Measurements from ENCODE around the gene ADCY3. TPM values are rescaled to one million over a fixed set of nuclear protein-coding genes. Genes with fewer than 3 reads are reported as not detected.

ADCY3 gene
- total RNA-seq, 1 experiment from 2014 or later = 71.1 TPM

GRCh38 chr2:24838541-24838940 is 81.5 kb downstream of the ADCY3 start:
- H3K79me2 ChIP-seq (ENCODE audit: insufficient read depth, low read length) = no peaks in the 10 kb centered on the region
- no peak overlapping the region for H3K27ac ChIP-seq (ENCODE audit: low read depth, low read length)
- H3K9me3 ChIP-seq (ENCODE audit: control insufficient read depth in 1 of 2, insufficient read depth in 1 of 2, low read depth in 1 of 2, low read length in 2 of 2) = no peaks in the 10 kb centered on the region
- BruUV-seq (replicated peaks) = no TSS peak
- DNase-seq (ENCODE audit: low read depth, low spot score) (no peak), ATAC-seq (no peak)
- ChIA-PET CTCF (interaction anchor here (0.7 kb wide), 1 partner anchor 11 kb away, joined by 3 read pairs; no protein-coding TSS in a partner anchor), RAD21 (ENCODE audit: low non-redundant PET in 1 of 2, low total read pairs in 2 of 2, uncharacterized antibody in 2 of 2, unreplicated experiment in 2 of 2) (no interaction called here), POLR2A (no interaction called here)
- no peak overlapping the region for H3K4me3 ChIP-seq (replicated peaks in 1 of 2; ENCODE audit: low read depth in 1 of 2, low read length in 2 of 2)
- H2AFZ ChIP-seq (ENCODE audit: low read depth, low read length, poor library complexity, severe bottlenecking) = no peak overlapping the region
- H3K36me3 ChIP-seq (ENCODE audit: control insufficient read depth in 1 of 2, insufficient read depth in 2 of 2, low read length in 2 of 2) = peaks cover 0 to 19% of the 10 kb centered on the region in 2 experiments; a peak in 3 of 4 replicates
- TF ChIP-seq MAX (IDR thresholded peaks at IDR 0.05) = no peak
- TF ChIP-seq RAD21 (IDR thresholded peaks at IDR 0.05; ENCODE audit: low read depth) = no peak
- TF ChIP-seq CTCF (IDR thresholded peaks at IDR 0.05 in 2 of 3, conservative IDR thresholded peaks at IDR 0.05 in 1 of 3; ENCODE audit: borderline replicate concordance in 1 of 3, insufficient read depth in 1 of 3, low read depth in 2 of 3, low read length in 2 of 3) = no peak
- TF ChIP-seq CBX3 (IDR thresholded peaks at IDR 0.05; ENCODE audit: low read depth) = no peak
- no peak for TF ChIP-seq EGR1 (IDR thresholded peaks at IDR 0.05; ENCODE audit: low read depth)
- TF ChIP-seq POLR2A (IDR thresholded peaks at IDR 0.05; ENCODE audit: borderline replicate concordance, extremely low read depth, insufficient read depth, insufficient read length) = no peak
- no peak overlapping the region for H3K4me2 ChIP-seq (ENCODE audit: low read length)
- no peak overlapping the region for H3K9ac ChIP-seq (ENCODE audit: low read length)
- H3K27me3 ChIP-seq (ENCODE audit: insufficient read depth, low read length) = no peaks in the 10 kb centered on the region
- H3K9me2 ChIP-seq (ENCODE audit: insufficient read depth) = no peaks in the 10 kb centered on the region
- intact Hi-C loops (cut with micrococcal nuclease) = no loop called here
- H4K20me1 ChIP-seq (ENCODE audit: insufficient read depth) = no peaks in the 10 kb centered on the region
- H3K4me1 ChIP-seq (ENCODE audit: control insufficient read depth in 1 of 2, insufficient read depth in 2 of 2, low read length in 2 of 2) = peaks cover 0 to 17% of the 10 kb centered on the region in 2 experiments; a peak in 2 of 4 replicates

GRCh38 chr2:24837996-24838513 is 82.0 kb downstream of the ADCY3 start:
- H3K4me3 ChIP-seq (replicated peaks in 1 of 2; ENCODE audit: low read depth in 1 of 2, low read length in 2 of 2) = no peak overlapping the region
- peaks cover 0 to 17% of the 10 kb centered on the region in 2 experiments; a peak in 2 of 4 replicates for H3K4me1 ChIP-seq (ENCODE audit: control insufficient read depth in 1 of 2, insufficient read depth in 2 of 2, low read length in 2 of 2)
- H3K36me3 ChIP-seq (ENCODE audit: control insufficient read depth in 1 of 2, insufficient read depth in 2 of 2, low read length in 2 of 2) = peaks cover 0 to 19% of the 10 kb centered on the region in 2 experiments; a peak in 3 of 4 replicates
- POLR2A ChIA-PET = no interaction called here
- no TSS peak for BruUV-seq (replicated peaks)
- CTCF ChIA-PET = no interaction called here
- intact Hi-C loops (cut with micrococcal nuclease) = no loop called here
- H3K9ac ChIP-seq (ENCODE audit: low read length) = no peak overlapping the region
- no peaks in the 10 kb centered on the region for H3K79me2 ChIP-seq (ENCODE audit: insufficient read depth, low read length)
- H3K27me3 ChIP-seq (ENCODE audit: insufficient read depth, low read length) = no peaks in the 10 kb centered on the region
- ATAC-seq = no peak
- no peaks in the 10 kb centered on the region for H3K9me3 ChIP-seq (ENCODE audit: control insufficient read depth in 1 of 2, insufficient read depth in 1 of 2, low read depth in 1 of 2, low read length in 2 of 2)
- H3K4me2 ChIP-seq (ENCODE audit: low read length) = no peak overlapping the region
- no peaks in the 10 kb centered on the region for H3K9me2 ChIP-seq (ENCODE audit: insufficient read depth)
- RAD21 ChIA-PET (ENCODE audit: low non-redundant PET in 1 of 2, low total read pairs in 2 of 2, uncharacterized antibody in 2 of 2, unreplicated experiment in 2 of 2) = no interaction called here
- no peaks in the 10 kb centered on the region for H4K20me1 ChIP-seq (ENCODE audit: insufficient read depth)
- no peak overlapping the region for H2AFZ ChIP-seq (ENCODE audit: low read depth, low read length, poor library complexity, severe bottlenecking)
- no peak for DNase-seq (ENCODE audit: low read depth, low spot score)
- H3K27ac ChIP-seq (ENCODE audit: low read depth, low read length) = no peak overlapping the region
- TF ChIP-seq CBX3 (IDR thresholded peaks at IDR 0.05; ENCODE audit: low read depth) = no peak
- no peak for TF ChIP-seq JUND (IDR thresholded peaks at IDR 0.05)
- TF ChIP-seq EZH2 (IDR thresholded peaks at IDR 0.05) = no peak
- no peak for TF ChIP-seq ZBTB33 (IDR thresholded peaks at IDR 0.05; ENCODE audit: extremely low read depth, insufficient replicate concordance, low read length)
- TF ChIP-seq FOSL1 (IDR thresholded peaks at IDR 0.05; ENCODE audit: low read depth) = no peak
- TF ChIP-seq REST (IDR thresholded peaks at IDR 0.05; ENCODE audit: low read depth) = no peak
- TF ChIP-seq ZFX (IDR thresholded peaks at IDR 0.05) = no peak
- no peak for TF ChIP-seq RAD21 (IDR thresholded peaks at IDR 0.05; ENCODE audit: low read depth)
- no peak for TF ChIP-seq POLR2A (IDR thresholded peaks at IDR 0.05; ENCODE audit: borderline replicate concordance, extremely low read depth, insufficient read depth, insufficient read length)

Measured in HCT116 (cell line).